Measurements from ENCODE around the gene CCDC186. TPM values are rescaled to one million over a fixed set of nuclear protein-coding genes. Genes with fewer than 3 reads are reported as not detected.

The CCDC186 gene
- total RNA-seq, 1 donor from 2014 or later: 41.2 TPM

GRCh38 chr10:114110174-114110972, 63.6 kb downstream of the CCDC186 start:
- no peak for DNase-seq

- peak; percentile 80 for DNase-seq
Observed at GRCh38 chr10:114103284-114103683, 70.7 kb downstream of the CCDC186 start.

- DNase-seq: no peak
Observed at GRCh38 chr10:114102256-114102655, 71.7 kb downstream of the CCDC186 start.

- peak; percentile 59 for DNase-seq
Observed at GRCh38 chr10:114100848-114101741, 72.9 kb downstream of the CCDC186 start.

GRCh38 chr10:114096864-114097263, 77.1 kb downstream of the CCDC186 start:
- no peak for DNase-seq

GRCh38 chr10:114095559-114096337, 78.3 kb downstream of the CCDC186 start:
- no peak for DNase-seq

- no peak for DNase-seq
Observed at GRCh38 chr10:114094795-114095194, 79.2 kb downstream of the CCDC186 start.

- DNase-seq: no peak
Observed at GRCh38 chr10:114087655-114088054, 86.3 kb downstream of the CCDC186 start.

- DNase-seq: no peak
Observed at GRCh38 chr10:114087255-114087654, 86.7 kb downstream of the CCDC186 start.

- DNase-seq: no peak
Observed at GRCh38 chr10:114084215-114084614, 89.8 kb downstream of the CCDC186 start.

- DNase-seq: no peak
Observed at GRCh38 chr10:114083040-114083439, 91.0 kb downstream of the CCDC186 start.

- DNase-seq: no peak
Observed at GRCh38 chr10:114081911-114082583, 92.0 kb downstream of the CCDC186 start.

- no peak for DNase-seq
Observed at GRCh38 chr10:114079421-114079820, 94.6 kb downstream of the CCDC186 start.

GRCh38 chr10:114078346-114078745, 95.7 kb downstream of the CCDC186 start:
- DNase-seq: no peak

GRCh38 chr10:114077815-114078219, 96.2 kb downstream of the CCDC186 start:
- no peak for DNase-seq

GRCh38 chr10:114077347-114077746, 96.7 kb downstream of the CCDC186 start:
- no peak for DNase-seq

- no peak for DNase-seq
Observed at GRCh38 chr10:114075093-114075492, 98.9 kb downstream of the CCDC186 start.

GRCh38 chr10:114073395-114074186, 100.4 kb downstream of the CCDC186 start:
- DNase-seq: no peak

GRCh38 chr10:114071178-114071577, 102.8 kb downstream of the CCDC186 start:
- DNase-seq: no peak
